Ishikawa (cell line): ENCODE results near the gene PRSS2.

Experiments used
- CEBPB ChIP-seq: IDR thresholded peaks from 2 replicates; pipeline ENCODE4 v1.6.1; 2012
- CREB1 ChIP-seq: IDR thresholded peaks from 2 replicates; pipeline ENCODE4 v1.6.1; 2012; ENCODE audit warnings: low read depth
- EGR1 ChIP-seq: IDR thresholded peaks from 2 replicates; pipeline ENCODE4 v1.6.1; 2012
- EP300 ChIP-seq: IDR thresholded peaks from 2 replicates; pipeline ENCODE4 v1.6.1; 2012; ENCODE audit warnings: borderline replicate concordance
- FOXM1 ChIP-seq: IDR thresholded peaks from 2 replicates; pipeline ENCODE4 v1.6.1; 2012; ENCODE audit warnings: low read depth, borderline replicate concordance
- MAX ChIP-seq: IDR thresholded peaks from 2 replicates; pipeline ENCODE4 v1.6.1; 2012
- NFIC ChIP-seq: IDR thresholded peaks from 2 replicates; pipeline ENCODE4 v1.6.1; 2012
- RAD21 ChIP-seq: IDR thresholded peaks from 2 replicates; pipeline ENCODE4 v1.6.1; 2012; ENCODE audit warnings: low read depth
- REST ChIP-seq: IDR thresholded peaks from 2 replicates; pipeline ENCODE4 v1.6.1; 2012; ENCODE audit warnings: low read depth, mild to moderate bottlenecking
- TAF1 ChIP-seq: IDR thresholded peaks from 2 replicates; pipeline ENCODE4 v1.6.1; 2012; ENCODE audit warnings: low read depth, mild to moderate bottlenecking
- TCF12 ChIP-seq: IDR thresholded peaks from 2 replicates; pipeline ENCODE4 v1.6.1; 2012; ENCODE audit warnings: low read depth
- TEAD4 ChIP-seq: IDR thresholded peaks from 2 replicates; pipeline ENCODE4 v1.6.1; 2012
- USF1 ChIP-seq: IDR thresholded peaks from 2 replicates; pipeline ENCODE4 v1.6.1; 2012
- YY1 ChIP-seq: IDR thresholded peaks from 2 replicates; pipeline ENCODE4 v1.6.1; 2012; ENCODE audit warnings: low read depth
- ZBTB7A ChIP-seq: IDR thresholded peaks from 2 replicates; pipeline ENCODE4 v1.6.1; 2012; ENCODE audit warnings: low read depth

The PRSS2 gene

GRCh38 chr7:142796501-142797390, 26.0 kb downstream of the PRSS2 start:
- TF ChIP-seq YY1 (no peak), CREB1 (no peak), CEBPB (no peak), FOXM1 (no peak), MAX (no peak), ZBTB7A (no peak), TEAD4 (no peak), TCF12 (no peak), USF1 (no peak), NFIC (no peak), EGR1 (no peak), RAD21 (no peak), EP300 (no peak), TAF1 (no peak), REST (no peak)

- TF ChIP-seq USF1 (no peak), ZBTB7A (no peak), YY1 (no peak), FOXM1 (no peak), CEBPB (no peak), RAD21 (no peak), CREB1 (no peak), NFIC (no peak), MAX (no peak), TAF1 (no peak), EGR1 (no peak), TEAD4 (no peak), TCF12 (no peak), EP300 (no peak), REST (no peak)
Measured at GRCh38 chr7:142797391-142798377, 26.9 kb downstream of the PRSS2 start.

- TF ChIP-seq YY1 (no peak), FOXM1 (no peak), TCF12 (no peak), MAX (no peak), TAF1 (no peak), NFIC (no peak), CEBPB (no peak), EP300 (no peak), USF1 (no peak), ZBTB7A (no peak), RAD21 (no peak), EGR1 (no peak), CREB1 (no peak), TEAD4 (no peak), REST (no peak)
Measured at GRCh38 chr7:142798451-142799436, 28.0 kb downstream of the PRSS2 start.
